ENCODE data around the gene SH2B2. TPM values are rescaled to one million over a fixed set of nuclear protein-coding genes. Genes with fewer than 3 reads are reported as not detected.
A peak's percentile ranks its signal among the peaks of the same experiment; 100 is the strongest.

The SH2B2 gene
- total and polyA plus RNA-seq, 4 donors, result 0.65 to 1.4 (median 1.0) TPM; not detected in 1

GRCh38 chr7:102284399-102284798 is 2.3 kb upstream of the SH2B2 start:
- WGBS, result 81% methylated on average over 12 of the region's 12 CpGs
- Histone ChIP-seq H3K4me1 (ENCODE audit: control insufficient read depth in 4 of 4, insufficient read depth in 4 of 4, low read length in 3 of 4) (peaks cover 5 to 25% (median 14%) of the 10 kb centered on the region in 4 donors), H3K36me3 (ENCODE audit: control insufficient read depth in 4 of 4, insufficient read depth in 3 of 4, low read depth in 1 of 4, low read length in 3 of 4) (peaks cover 0 to 2% (median 0%) of the 10 kb centered on the region in 4 donors), H3K27me3 (ENCODE audit: control insufficient read depth in 4 of 4, insufficient read depth in 4 of 4, low read length in 3 of 4) (no peaks in the 10 kb centered on the region), H3K27ac (ENCODE audit: low read depth in 1 of 2, low read length in 2 of 2) (no peak overlapping the region), H3K9ac (ENCODE audit: low read depth in 1 of 2, low read length in 2 of 2) (no peak overlapping the region), H3K9me3 (ENCODE audit: control insufficient read depth in 4 of 4, low read length in 3 of 4) (no peaks in the 10 kb centered on the region), H3K4me3 (ENCODE audit: low read depth in 1 of 3, low read length in 3 of 3) (no peak overlapping the region)
- TF ChIP-seq, protein P1, sequence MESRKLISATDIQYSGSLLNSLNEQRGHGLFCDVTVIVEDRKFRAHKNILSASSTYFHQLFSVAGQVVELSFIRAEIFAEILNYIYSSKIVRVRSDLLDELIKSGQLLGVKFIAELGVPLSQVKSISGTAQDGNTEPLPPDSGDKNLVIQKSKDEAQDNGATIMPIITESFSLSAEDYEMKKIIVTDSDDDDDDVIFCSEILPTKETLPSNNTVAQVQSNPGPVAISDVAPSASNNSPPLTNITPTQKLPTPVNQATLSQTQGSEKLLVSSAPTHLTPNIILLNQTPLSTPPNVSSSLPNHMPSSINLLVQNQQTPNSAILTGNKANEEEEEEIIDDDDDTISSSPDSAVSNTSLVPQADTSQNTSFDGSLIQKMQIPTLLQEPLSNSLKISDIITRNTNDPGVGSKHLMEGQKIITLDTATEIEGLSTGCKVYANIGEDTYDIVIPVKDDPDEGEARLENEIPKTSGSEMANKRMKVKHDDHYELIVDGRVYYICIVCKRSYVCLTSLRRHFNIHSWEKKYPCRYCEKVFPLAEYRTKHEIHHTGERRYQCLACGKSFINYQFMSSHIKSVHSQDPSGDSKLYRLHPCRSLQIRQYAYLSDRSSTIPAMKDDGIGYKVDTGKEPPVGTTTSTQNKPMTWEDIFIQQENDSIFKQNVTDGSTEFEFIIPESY (IDR thresholded peaks at IDR 0.05), result no peak
- TF ChIP-seq YY1 (IDR thresholded peaks at IDR 0.05) (no peak), HNF4G (IDR thresholded peaks at IDR 0.05) (no peak), FOXA2 (IDR thresholded peaks at IDR 0.05) (no peak)
- DNase-seq (ENCODE audit: low spot score), result no peak

- TF ChIP-seq CTCF (IDR thresholded peaks at IDR 0.05; ENCODE audit: low read depth, low read length, missing input control), result no peak
- no peak for TF ChIP-seq TAF1 (conservative IDR thresholded peaks at IDR 0.05)
- no peak for TF ChIP-seq NR2F2 (IDR thresholded peaks at IDR 0.05)
- TF ChIP-seq SP1 (IDR thresholded peaks at IDR 0.05), result no peak
- no peak for TF ChIP-seq RXRA (IDR thresholded peaks at IDR 0.05)
- TF ChIP-seq, protein P1 (IDR thresholded peaks at IDR 0.05), result no peak
- TF ChIP-seq, protein P2, sequence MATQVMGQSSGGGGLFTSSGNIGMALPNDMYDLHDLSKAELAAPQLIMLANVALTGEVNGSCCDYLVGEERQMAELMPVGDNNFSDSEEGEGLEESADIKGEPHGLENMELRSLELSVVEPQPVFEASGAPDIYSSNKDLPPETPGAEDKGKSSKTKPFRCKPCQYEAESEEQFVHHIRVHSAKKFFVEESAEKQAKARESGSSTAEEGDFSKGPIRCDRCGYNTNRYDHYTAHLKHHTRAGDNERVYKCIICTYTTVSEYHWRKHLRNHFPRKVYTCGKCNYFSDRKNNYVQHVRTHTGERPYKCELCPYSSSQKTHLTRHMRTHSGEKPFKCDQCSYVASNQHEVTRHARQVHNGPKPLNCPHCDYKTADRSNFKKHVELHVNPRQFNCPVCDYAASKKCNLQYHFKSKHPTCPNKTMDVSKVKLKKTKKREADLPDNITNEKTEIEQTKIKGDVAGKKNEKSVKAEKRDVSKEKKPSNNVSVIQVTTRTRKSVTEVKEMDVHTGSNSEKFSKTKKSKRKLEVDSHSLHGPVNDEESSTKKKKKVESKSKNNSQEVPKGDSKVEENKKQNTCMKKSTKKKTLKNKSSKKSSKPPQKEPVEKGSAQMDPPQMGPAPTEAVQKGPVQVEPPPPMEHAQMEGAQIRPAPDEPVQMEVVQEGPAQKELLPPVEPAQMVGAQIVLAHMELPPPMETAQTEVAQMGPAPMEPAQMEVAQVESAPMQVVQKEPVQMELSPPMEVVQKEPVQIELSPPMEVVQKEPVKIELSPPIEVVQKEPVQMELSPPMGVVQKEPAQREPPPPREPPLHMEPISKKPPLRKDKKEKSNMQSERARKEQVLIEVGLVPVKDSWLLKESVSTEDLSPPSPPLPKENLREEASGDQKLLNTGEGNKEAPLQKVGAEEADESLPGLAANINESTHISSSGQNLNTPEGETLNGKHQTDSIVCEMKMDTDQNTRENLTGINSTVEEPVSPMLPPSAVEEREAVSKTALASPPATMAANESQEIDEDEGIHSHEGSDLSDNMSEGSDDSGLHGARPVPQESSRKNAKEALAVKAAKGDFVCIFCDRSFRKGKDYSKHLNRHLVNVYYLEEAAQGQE (IDR thresholded peaks at IDR 0.05), result no peak
- TF ChIP-seq ATF3 (IDR thresholded peaks at IDR 0.05), result no peak
- no peak for TF ChIP-seq EGR1 (IDR thresholded peaks at IDR 0.05; ENCODE audit: low read depth in 2 of 2)
- no peak for TF ChIP-seq GABPA (IDR thresholded peaks at IDR 0.05 in 1 of 2, conservative IDR thresholded peaks at IDR 0.05 in 1 of 2)
- no peak for TF ChIP-seq HNF4G (IDR thresholded peaks at IDR 0.05)
- TF ChIP-seq FOXA1 (IDR thresholded peaks at IDR 0.05), result no peak
- no peaks in the 10 kb centered on the region for H3K9me3 ChIP-seq (ENCODE audit: control insufficient read depth in 4 of 4, low read length in 3 of 4)
- H3K27me3 ChIP-seq (ENCODE audit: control insufficient read depth in 4 of 4, insufficient read depth in 4 of 4, low read length in 3 of 4), result no peaks in the 10 kb centered on the region
- H3K27ac ChIP-seq (ENCODE audit: low read depth in 1 of 2, low read length in 2 of 2), result no peak overlapping the region
- no peak for DNase-seq (ENCODE audit: low spot score)
- H3K9ac ChIP-seq (ENCODE audit: low read depth in 1 of 2, low read length in 2 of 2), result no peak overlapping the region
- H3K4me1 ChIP-seq (ENCODE audit: control insufficient read depth in 4 of 4, insufficient read depth in 4 of 4, low read length in 3 of 4), result peaks cover 5 to 25% (median 14%) of the 10 kb centered on the region in 4 donors
- 75% methylated on average over 19 of the region's 19 CpGs for whole genome bisulfite sequencing
- peak overlapping the region in 1 of 3 donors; percentile 12 for H3K4me3 ChIP-seq (ENCODE audit: low read depth in 1 of 3, low read length in 3 of 3)
- peaks cover 0 to 2% (median 0%) of the 10 kb centered on the region in 4 donors for H3K36me3 ChIP-seq (ENCODE audit: control insufficient read depth in 4 of 4, insufficient read depth in 3 of 4, low read depth in 1 of 4, low read length in 3 of 4)
Observed at GRCh38 chr7:102284891-102285539, 1.7 kb upstream of the SH2B2 start.
